Measurements from ENCODE around the gene TBCB. TPM values are rescaled to one million over a fixed set of nuclear protein-coding genes. Genes with fewer than 3 reads are reported as not detected.

Gene TBCB
- total RNA-seq, 1 experiment from 2014 or later = 141 TPM

- no peak overlapping the region for H3K27ac ChIP-seq (ENCODE audit: low read depth, low read length)
- no peak overlapping the region for H3K4me3 ChIP-seq (replicated peaks in 1 of 2; ENCODE audit: low read depth in 1 of 2, low read length in 2 of 2)
- intact Hi-C loops (cut with micrococcal nuclease) = no loop called here
- H3K9ac ChIP-seq (ENCODE audit: low read length) = no peak overlapping the region
- POLR2A ChIA-PET = no interaction called here
- RAD21 ChIA-PET (ENCODE audit: low non-redundant PET in 1 of 2, low total read pairs in 2 of 2, uncharacterized antibody in 2 of 2, unreplicated experiment in 2 of 2) = no interaction called here
- no peak overlapping the region for H3K4me2 ChIP-seq (ENCODE audit: low read length)
- TF ChIP-seq SIN3A (IDR thresholded peaks at IDR 0.05; ENCODE audit: low read depth) (no peak), POLR2AphosphoS5 (IDR thresholded peaks at IDR 0.05; ENCODE audit: low read depth, low read length) (no peak), CBX3 (IDR thresholded peaks at IDR 0.05; ENCODE audit: low read depth) (no peak), EZH2phosphoT487 (IDR thresholded peaks at IDR 0.05; ENCODE audit: borderline replicate concordance) (no peak), ZBTB33 (IDR thresholded peaks at IDR 0.05; ENCODE audit: extremely low read depth, insufficient replicate concordance, low read length) (no peak), ZFX (IDR thresholded peaks at IDR 0.05) (no peak), FOSL1 (IDR thresholded peaks at IDR 0.05; ENCODE audit: low read depth) (no peak), POLR2A (IDR thresholded peaks at IDR 0.05; ENCODE audit: borderline replicate concordance, extremely low read depth, insufficient read depth, insufficient read length) (no peak), SRF (IDR thresholded peaks at IDR 0.05; ENCODE audit: low read depth) (no peak), EGR1 (IDR thresholded peaks at IDR 0.05; ENCODE audit: low read depth) (no peak), ZNF274 (IDR thresholded peaks at IDR 0.05; ENCODE audit: low read depth, low read length) (no peak), MAX (IDR thresholded peaks at IDR 0.05) (no peak), RAD21 (IDR thresholded peaks at IDR 0.05; ENCODE audit: low read depth) (no peak), SP1 (IDR thresholded peaks at IDR 0.05; ENCODE audit: low read depth) (no peak), JUND (IDR thresholded peaks at IDR 0.05) (no peak)
- H3K9me2 ChIP-seq (ENCODE audit: insufficient read depth) = no peaks in the 10 kb centered on the region
- H2AFZ ChIP-seq (ENCODE audit: low read depth, low read length, poor library complexity, severe bottlenecking) = no peak overlapping the region
- DNase-seq (ENCODE audit: low read depth, low spot score) (no peak), ATAC-seq (no peak)
- H3K27me3 ChIP-seq (ENCODE audit: insufficient read depth, low read length) = no peaks in the 10 kb centered on the region
- CTCF ChIA-PET = no interaction called here
- BruUV-seq (replicated peaks) = no TSS peak
- H3K9me3 ChIP-seq (ENCODE audit: control insufficient read depth in 1 of 2, insufficient read depth in 1 of 2, low read depth in 1 of 2, low read length in 2 of 2) = no peaks in the 10 kb centered on the region
- H4K20me1 ChIP-seq (ENCODE audit: insufficient read depth) = no peaks in the 10 kb centered on the region
- no peaks in the 10 kb centered on the region for H3K4me1 ChIP-seq (ENCODE audit: control insufficient read depth in 1 of 2, insufficient read depth in 2 of 2, low read length in 2 of 2)
- no peaks in the 10 kb centered on the region for H3K79me2 ChIP-seq (ENCODE audit: insufficient read depth, low read length)
- peaks cover 8 to 32% of the 10 kb centered on the region in 2 experiments for H3K36me3 ChIP-seq (ENCODE audit: control insufficient read depth in 1 of 2, insufficient read depth in 2 of 2, low read length in 2 of 2)
These were observed 22.7 kb upstream of the TBCB start for GRCh38 chr19:36092566-36092965.
